ENCODE data around the gene CALD1.

DNA sequence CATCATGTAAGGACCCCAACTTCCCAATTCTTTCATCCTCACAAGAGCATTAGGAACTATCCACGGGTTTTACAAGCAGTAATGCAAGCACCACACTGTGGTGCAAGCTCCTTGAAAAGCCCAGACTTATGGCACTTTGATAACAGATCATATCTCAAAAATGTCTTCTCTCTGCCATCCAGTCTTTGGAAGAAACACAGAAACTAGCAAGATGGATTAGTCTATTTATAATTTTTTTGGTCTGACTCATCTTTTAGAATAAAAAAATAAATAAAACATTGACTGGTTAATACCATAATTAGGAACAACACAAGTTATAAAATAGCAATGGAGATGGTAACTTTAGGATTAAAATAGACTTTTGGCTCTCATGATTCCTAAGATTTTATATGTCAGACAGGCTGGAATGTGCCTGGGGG lies 49.0 kb upstream of the CALD1 start:
- no peak for TF ChIP-seq CTCF (IDR thresholded peaks at IDR 0.05; ENCODE audit: insufficient read depth, low read length)
- no peak for TF ChIP-seq POLR2AphosphoS5 (IDR thresholded peaks at IDR 0.05; ENCODE audit: low read depth)
- TF ChIP-seq REST (IDR thresholded peaks at IDR 0.05; ENCODE audit: insufficient replicate concordance, low read depth) = no peak
- no peak for TF ChIP-seq GABPA (IDR thresholded peaks at IDR 0.05; ENCODE audit: low read depth)

All from HL-60 (cell line).